HEK293 (cell line): ENCODE results near the gene POLN.

Source experiments
- CTCF ChIP-seq: fragments of 450-650 bp; formaldehyde crosslinking; IDR thresholded peaks from 2 replicates; pipeline ENCODE4 v1.5.1; 2016; ENCODE audit warnings: missing biosample characterization, missing genetic modification characterization
- KLF16 ChIP-seq: fragments of 450-650 bp; formaldehyde crosslinking; IDR thresholded peaks from 2 replicates; pipeline ENCODE4 v1.5.1; 2017; ENCODE audit warnings: missing biosample characterization, missing genetic modification characterization
- REST ChIP-seq: fragments of 450-650 bp; formaldehyde crosslinking; IDR thresholded peaks from 2 replicates; pipeline ENCODE4 v1.5.1; 2016; ENCODE audit warnings: missing biosample characterization, missing genetic modification characterization
- ZBTB7A ChIP-seq: fragments of 450-650 bp; formaldehyde crosslinking; IDR thresholded peaks from 2 replicates; pipeline ENCODE4 v1.5.1; 2016; ENCODE audit warnings: low read depth, missing biosample characterization, missing genetic modification characterization
- ZNF169 ChIP-seq: fragments of 450-650 bp; formaldehyde crosslinking; IDR thresholded peaks from 2 replicates; pipeline ENCODE4 v1.5.1; 2016; ENCODE audit warnings: missing biosample characterization, missing genetic modification characterization
- ZNF24 ChIP-seq: fragments of 450-650 bp; formaldehyde crosslinking; IDR thresholded peaks from 2 replicates; pipeline ENCODE4 v1.5.1; 2016; ENCODE audit warnings: missing biosample characterization, missing genetic modification characterization
- ZNF266 ChIP-seq: fragments of 450-650 bp; formaldehyde crosslinking; IDR thresholded peaks from 2 replicates; pipeline ENCODE4 v1.5.1; 2016; ENCODE audit warnings: missing biosample characterization, missing genetic modification characterization, low read depth
- ZNF302 ChIP-seq: fragments of 450-650 bp; formaldehyde crosslinking; IDR thresholded peaks from 2 replicates; pipeline ENCODE4 v1.5.1; 2016; ENCODE audit warnings: missing biosample characterization, missing genetic modification characterization, low read depth
- ZNF660 ChIP-seq: fragments of 450-650 bp; IDR thresholded peaks from 2 replicates; pipeline ENCODE4 v1.5.1; 2018; ENCODE audit warnings: missing biosample characterization, mild to moderate bottlenecking, missing genetic modification characterization
- ZNF76 ChIP-seq: fragments of 450-650 bp; formaldehyde crosslinking; IDR thresholded peaks from 2 replicates; pipeline ENCODE4; 2016; ENCODE audit warnings: low read depth, missing biosample characterization, missing genetic modification characterization, borderline replicate concordance

GRCh38 chr4:2075171-2075986, 166.5 kb downstream of the POLN start:
- TF ChIP-seq CTCF (no peak), ZNF660 (no peak), ZNF24 (tag by site-specific recombination) (no peak), REST (no peak), ZNF169 (tag by site-specific recombination) (no peak), ZNF76 (tag by site-specific recombination) (no peak), ZBTB7A (tag by site-specific recombination) (no peak), KLF16 (tag by site-specific recombination) (no peak), ZNF302 (no peak), ZNF266 (tag by site-specific recombination) (no peak)
